Astrocyte of the spinal cord (primary cell): ENCODE data around the gene TRPV5.

Source experiments
- DNase-seq: peaks from one replicate; pipeline ENCODE4 v3.0.0; 2011; ENCODE audit warnings: low read depth, low spot score
- H3K4me3 ChIP-seq: 2 replicates; pipeline ENCODE4 v1.5.1; 2011; ENCODE audit warnings: low read depth, mild to moderate bottlenecking, low read length, moderate library complexity
- in situ Hi-C: cut with HindIII; loops from 2 replicates; pipeline ENCODE4 v1.10.0; 2017; ENCODE audit warnings: low sequenced_read_pairs
- TF ChIP-seq, protein P1 (sequence below): IDR thresholded peaks from 2 replicates; pipeline ENCODE4 v1.5.1; 2012; ENCODE audit warnings: low read depth, mild to moderate bottlenecking, low read length, inconsistent platforms

TRPV5 gene

DNA sequence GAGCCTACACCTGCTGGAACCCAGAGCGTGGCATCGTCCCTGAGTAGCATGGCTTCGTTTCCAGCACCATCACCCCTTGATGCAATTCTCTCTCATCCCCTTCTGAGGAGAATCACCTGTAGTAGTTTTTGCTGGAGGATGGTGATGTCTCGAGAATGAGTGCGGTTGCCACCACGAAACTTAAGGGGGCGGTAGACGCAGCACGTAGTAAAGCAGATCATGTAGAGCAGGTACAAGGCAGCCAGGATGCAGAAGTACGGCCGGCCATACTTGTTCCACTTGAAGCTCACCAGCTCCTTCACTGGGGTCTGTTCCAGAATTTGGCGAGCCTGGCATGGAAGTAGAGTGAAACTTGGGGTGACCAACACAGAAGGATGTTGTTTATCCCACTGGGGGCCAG lies 8.1 kb downstream of the TRPV5 start:
- no peak for DNase-seq
- in situ Hi-C loops: no loop called here
- TF ChIP-seq, protein P1, sequence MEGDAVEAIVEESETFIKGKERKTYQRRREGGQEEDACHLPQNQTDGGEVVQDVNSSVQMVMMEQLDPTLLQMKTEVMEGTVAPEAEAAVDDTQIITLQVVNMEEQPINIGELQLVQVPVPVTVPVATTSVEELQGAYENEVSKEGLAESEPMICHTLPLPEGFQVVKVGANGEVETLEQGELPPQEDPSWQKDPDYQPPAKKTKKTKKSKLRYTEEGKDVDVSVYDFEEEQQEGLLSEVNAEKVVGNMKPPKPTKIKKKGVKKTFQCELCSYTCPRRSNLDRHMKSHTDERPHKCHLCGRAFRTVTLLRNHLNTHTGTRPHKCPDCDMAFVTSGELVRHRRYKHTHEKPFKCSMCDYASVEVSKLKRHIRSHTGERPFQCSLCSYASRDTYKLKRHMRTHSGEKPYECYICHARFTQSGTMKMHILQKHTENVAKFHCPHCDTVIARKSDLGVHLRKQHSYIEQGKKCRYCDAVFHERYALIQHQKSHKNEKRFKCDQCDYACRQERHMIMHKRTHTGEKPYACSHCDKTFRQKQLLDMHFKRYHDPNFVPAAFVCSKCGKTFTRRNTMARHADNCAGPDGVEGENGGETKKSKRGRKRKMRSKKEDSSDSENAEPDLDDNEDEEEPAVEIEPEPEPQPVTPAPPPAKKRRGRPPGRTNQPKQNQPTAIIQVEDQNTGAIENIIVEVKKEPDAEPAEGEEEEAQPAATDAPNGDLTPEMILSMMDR: no peak
- no peak overlapping the region for H3K4me3 ChIP-seq

DNA sequence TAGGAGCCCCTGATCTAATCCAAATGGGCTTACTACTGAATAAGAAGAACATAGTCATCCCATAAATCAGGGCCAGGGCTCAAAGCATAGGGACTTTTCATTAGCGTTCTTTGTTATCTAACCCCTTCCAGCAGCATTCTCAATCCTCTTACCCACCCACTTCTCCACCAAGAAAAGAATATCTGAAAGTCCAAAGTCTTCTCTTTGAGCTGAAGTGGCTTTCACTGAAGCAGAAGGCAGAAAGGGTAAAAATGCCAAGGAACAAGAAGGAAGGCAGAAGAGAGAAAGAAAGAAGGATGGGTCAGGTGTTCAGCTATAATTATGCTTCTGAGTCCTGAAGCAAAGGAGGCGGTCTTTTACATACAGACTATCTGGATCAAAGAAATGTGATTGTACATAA lies 10.2 kb downstream of the TRPV5 start:
- in situ Hi-C loops: no loop called here

DNA sequence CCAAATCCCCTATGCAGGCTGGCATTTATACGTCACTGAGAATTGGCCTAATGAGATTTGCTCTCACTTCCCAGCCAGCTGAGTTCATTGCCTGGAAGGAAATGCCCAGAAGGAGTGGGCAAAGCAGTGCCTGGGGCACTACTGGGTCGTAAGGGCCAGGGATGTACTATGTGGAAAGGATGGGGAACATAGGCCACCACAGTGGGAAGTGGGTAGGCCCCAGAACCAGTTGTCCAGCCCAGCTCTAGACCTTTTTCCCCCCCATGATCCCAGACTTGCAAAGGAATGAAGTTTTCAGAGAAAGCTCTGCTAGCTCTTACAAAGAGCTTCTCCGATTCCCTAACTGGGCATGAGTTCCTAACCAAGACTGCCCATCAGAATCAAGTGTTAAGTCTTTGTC lies 13.9 kb downstream of the TRPV5 start:
- DNase-seq: no peak
- H3K4me3 ChIP-seq: no peak overlapping the region
- in situ Hi-C loops: no loop called here
- TF ChIP-seq, protein P1: no peak

More for the DNA sequence above, 10.2 kb downstream of the TRPV5 start:
- DNase-seq: no peak
- no peak overlapping the region for H3K4me3 ChIP-seq
- TF ChIP-seq, protein P1: no peak

DNA sequence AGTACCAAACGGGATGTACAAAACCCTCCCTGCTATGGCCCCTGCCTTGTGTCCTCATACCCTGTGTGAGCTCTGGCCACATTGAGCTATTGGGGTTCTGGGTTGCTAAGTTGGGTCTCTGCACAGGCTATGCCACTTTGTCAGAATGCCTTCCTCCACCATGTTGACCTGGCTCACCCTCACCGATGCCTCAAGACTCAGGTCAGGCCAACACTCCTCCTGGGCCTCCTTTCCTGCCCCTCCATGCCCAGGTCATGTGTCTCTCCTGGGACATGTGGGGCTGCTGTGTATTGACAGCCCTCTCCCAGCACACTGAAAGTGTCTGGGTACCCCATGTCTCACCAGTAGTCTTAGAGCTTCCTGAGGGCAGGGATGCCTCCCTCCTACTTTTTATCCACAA lies 14.6 kb downstream of the TRPV5 start:
- in situ Hi-C loops: no loop called here
- no peak overlapping the region for H3K4me3 ChIP-seq
- TF ChIP-seq, protein P1: no peak
- no peak for DNase-seq

DNA sequence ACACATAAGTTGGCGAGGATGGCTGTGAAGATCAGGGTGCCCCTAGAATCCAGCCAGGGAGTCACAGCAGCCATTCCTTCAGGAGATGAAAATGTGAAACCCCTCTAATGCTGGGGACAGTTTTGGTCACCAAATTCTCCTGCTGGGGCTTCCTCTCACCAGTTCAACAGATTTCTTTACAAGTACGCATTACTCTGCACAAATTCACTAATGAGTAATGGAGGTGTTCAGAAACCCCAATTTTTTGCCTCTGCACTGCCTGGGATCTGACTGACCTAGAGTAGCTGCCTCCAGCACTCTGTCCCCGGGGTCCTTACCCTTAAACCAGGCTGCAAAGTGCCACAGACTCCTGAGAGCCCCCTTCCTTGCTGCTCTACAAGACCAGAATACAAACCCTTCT lies 16.1 kb downstream of the TRPV5 start:
- TF ChIP-seq, protein P1: no peak
- no peak overlapping the region for H3K4me3 ChIP-seq
- in situ Hi-C loops: no loop called here
- DNase-seq: no peak

DNA sequence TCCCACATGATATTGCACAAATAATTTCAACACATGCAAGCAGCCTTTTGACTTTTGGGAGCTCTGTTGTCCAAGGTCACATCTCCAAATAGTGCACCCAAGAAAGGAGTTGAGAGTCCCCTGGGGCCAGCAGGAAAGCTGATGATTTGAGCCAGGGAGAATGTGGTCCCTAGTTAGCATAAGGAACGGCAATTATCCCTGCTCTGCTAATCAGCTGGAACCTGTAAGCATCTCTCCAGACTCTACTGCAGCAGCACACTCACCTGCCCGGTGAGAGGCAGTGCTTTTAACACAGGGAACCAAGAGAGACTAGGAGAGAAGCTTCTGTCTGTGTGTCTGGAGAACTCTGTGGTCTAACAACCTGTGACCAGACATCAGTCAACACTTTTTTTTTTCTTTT lies 17.0 kb downstream of the TRPV5 start:
- no peak overlapping the region for H3K4me3 ChIP-seq
- DNase-seq: no peak
- in situ Hi-C loops: no loop called here
- TF ChIP-seq, protein P1: no peak

DNA sequence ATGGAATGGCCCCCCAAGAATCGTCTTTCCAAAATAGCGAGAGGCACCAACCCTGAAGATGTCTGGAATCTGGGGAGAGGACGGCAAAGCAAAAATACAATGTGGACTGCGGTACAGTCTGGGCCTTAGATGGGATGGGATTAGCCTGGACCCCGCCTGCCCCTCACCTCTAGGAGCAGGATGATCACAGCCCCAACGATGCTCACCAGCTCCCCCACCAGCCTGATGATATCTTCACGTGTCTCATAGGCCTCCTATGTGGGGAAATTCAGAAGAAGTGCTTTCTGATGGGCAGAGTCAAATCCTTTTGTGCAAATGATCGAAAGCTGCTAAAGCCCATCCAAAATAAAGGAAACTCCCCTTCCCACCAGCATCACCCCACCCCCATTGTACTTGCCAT lies 18.2 kb downstream of the TRPV5 start:
- no peak for DNase-seq
- no peak overlapping the region for H3K4me3 ChIP-seq
- in situ Hi-C loops: no loop called here
- TF ChIP-seq, protein P1: no peak
